Lower leg skin (tissue), 3 donors: ENCODE results near the gene ZNF722.

Experiments used
- POLR2A ChIP-seq, 2 donors: fragments of 450-650 bp; IDR thresholded peaks; one replicate each; pipeline ENCODE4 v1.6.1; 2016 to 2017; ENCODE audit warnings: antibody characterized with exemption in 2 of 2, mild to moderate bottlenecking in 1 of 2, moderate library complexity in 1 of 2
- TF ChIP-seq, protein P1 (sequence below), 3 donors: fragments of 450-650 bp; IDR thresholded peaks; one replicate each; pipeline ENCODE4 v1.5.1; 2016; ENCODE audit warnings: antibody characterized with exemption in 3 of 3, mild to moderate bottlenecking in 3 of 3, moderate library complexity in 2 of 3

- TF ChIP-seq, protein P1, sequence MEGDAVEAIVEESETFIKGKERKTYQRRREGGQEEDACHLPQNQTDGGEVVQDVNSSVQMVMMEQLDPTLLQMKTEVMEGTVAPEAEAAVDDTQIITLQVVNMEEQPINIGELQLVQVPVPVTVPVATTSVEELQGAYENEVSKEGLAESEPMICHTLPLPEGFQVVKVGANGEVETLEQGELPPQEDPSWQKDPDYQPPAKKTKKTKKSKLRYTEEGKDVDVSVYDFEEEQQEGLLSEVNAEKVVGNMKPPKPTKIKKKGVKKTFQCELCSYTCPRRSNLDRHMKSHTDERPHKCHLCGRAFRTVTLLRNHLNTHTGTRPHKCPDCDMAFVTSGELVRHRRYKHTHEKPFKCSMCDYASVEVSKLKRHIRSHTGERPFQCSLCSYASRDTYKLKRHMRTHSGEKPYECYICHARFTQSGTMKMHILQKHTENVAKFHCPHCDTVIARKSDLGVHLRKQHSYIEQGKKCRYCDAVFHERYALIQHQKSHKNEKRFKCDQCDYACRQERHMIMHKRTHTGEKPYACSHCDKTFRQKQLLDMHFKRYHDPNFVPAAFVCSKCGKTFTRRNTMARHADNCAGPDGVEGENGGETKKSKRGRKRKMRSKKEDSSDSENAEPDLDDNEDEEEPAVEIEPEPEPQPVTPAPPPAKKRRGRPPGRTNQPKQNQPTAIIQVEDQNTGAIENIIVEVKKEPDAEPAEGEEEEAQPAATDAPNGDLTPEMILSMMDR (IDR thresholded peaks at IDR 0.05): no peak
- no peak for TF ChIP-seq POLR2A (IDR thresholded peaks at IDR 0.05)
Measured at GRCh38 chr7:64046041-64046389, 47.4 kb downstream of the ZNF722 start.
